ENCODE data around the gene SGK1. TPM values are rescaled to one million over a fixed set of nuclear protein-coding genes. Genes with fewer than 3 reads are reported as not detected.

SGK1 gene
- total RNA-seq, 1 donor from 2014 or later = 15.8 TPM

GRCh38 chr6:134318236-134318973 lies 493 bp upstream of the SGK1 start:
- no peaks in the 10 kb centered on the region for H4K20me1 ChIP-seq (ENCODE audit: low read depth)
- DNase-seq (ENCODE audit: low spot score) = no peak
- no peaks in the 10 kb centered on the region for H3K36me3 Mint-ChIP-seq
- peaks cover 22% of the 10 kb centered on the region for H3K4me1 ChIP-seq
- H3K36me3 ChIP-seq = no peaks in the 10 kb centered on the region
- no peak overlapping the region for H3K9ac ChIP-seq
- TF ChIP-seq EZH2 (IDR thresholded peaks at IDR 0.05) (no peak), EZH2phosphoT487 (IDR thresholded peaks at IDR 0.05) (no peak)
- TF ChIP-seq, protein P1, sequence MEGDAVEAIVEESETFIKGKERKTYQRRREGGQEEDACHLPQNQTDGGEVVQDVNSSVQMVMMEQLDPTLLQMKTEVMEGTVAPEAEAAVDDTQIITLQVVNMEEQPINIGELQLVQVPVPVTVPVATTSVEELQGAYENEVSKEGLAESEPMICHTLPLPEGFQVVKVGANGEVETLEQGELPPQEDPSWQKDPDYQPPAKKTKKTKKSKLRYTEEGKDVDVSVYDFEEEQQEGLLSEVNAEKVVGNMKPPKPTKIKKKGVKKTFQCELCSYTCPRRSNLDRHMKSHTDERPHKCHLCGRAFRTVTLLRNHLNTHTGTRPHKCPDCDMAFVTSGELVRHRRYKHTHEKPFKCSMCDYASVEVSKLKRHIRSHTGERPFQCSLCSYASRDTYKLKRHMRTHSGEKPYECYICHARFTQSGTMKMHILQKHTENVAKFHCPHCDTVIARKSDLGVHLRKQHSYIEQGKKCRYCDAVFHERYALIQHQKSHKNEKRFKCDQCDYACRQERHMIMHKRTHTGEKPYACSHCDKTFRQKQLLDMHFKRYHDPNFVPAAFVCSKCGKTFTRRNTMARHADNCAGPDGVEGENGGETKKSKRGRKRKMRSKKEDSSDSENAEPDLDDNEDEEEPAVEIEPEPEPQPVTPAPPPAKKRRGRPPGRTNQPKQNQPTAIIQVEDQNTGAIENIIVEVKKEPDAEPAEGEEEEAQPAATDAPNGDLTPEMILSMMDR (IDR thresholded peaks at IDR 0.05) = no peak
- peak overlapping the region; percentile 87 for H3K4me3 Mint-ChIP-seq
- H3K27ac Mint-ChIP-seq = no peak overlapping the region
- H3K4me1 Mint-ChIP-seq = peaks cover 17% of the 10 kb centered on the region
- H3K27me3 ChIP-seq = peaks cover 13% of the 10 kb centered on the region
- H3K27ac ChIP-seq = no peak overlapping the region
- peak overlapping the region; percentile 98 for H2AFZ ChIP-seq (replicated peaks)
- peaks cover 22% of the 10 kb centered on the region for H3K27me3 Mint-ChIP-seq (ENCODE audit: insufficient read depth, low read depth)
- H3K4me2 ChIP-seq = peak overlapping the region; percentile 92
- H3K9me3 ChIP-seq (ENCODE audit: low read depth) = no peaks in the 10 kb centered on the region
- peaks cover 15% of the 10 kb centered on the region for H3F3A ChIP-seq (ENCODE audit: low read depth)
- no peaks in the 10 kb centered on the region for H3K9me3 Mint-ChIP-seq
- H3K4me3 ChIP-seq = peak overlapping the region; percentile 79
- H3K79me2 ChIP-seq (ENCODE audit: low read depth) = no peaks in the 10 kb centered on the region

- H3K36me3 ChIP-seq = no peaks in the 10 kb centered on the region
- H4K20me1 ChIP-seq (ENCODE audit: low read depth) = no peaks in the 10 kb centered on the region
- H3K9me3 Mint-ChIP-seq = no peaks in the 10 kb centered on the region
- peaks cover 13% of the 10 kb centered on the region for H3K27me3 ChIP-seq
- DNase-seq (ENCODE audit: low spot score) = peak; percentile 29
- peak overlapping the region; percentile 79 for H3K4me3 ChIP-seq
- H3K36me3 Mint-ChIP-seq = no peaks in the 10 kb centered on the region
- TF ChIP-seq EZH2phosphoT487 (IDR thresholded peaks at IDR 0.05) = no peak
- TF ChIP-seq, protein P1 (IDR thresholded peaks at IDR 0.05) = no peak
- peaks cover 15% of the 10 kb centered on the region for H3F3A ChIP-seq (ENCODE audit: low read depth)
- H3K4me1 ChIP-seq = peaks cover 22% of the 10 kb centered on the region
- peak overlapping the region; percentile 87 for H3K4me3 Mint-ChIP-seq
- peak overlapping the region; percentile 92 for H3K4me2 ChIP-seq
- H2AFZ ChIP-seq (replicated peaks) = peak overlapping the region; percentile 98
- H3K27me3 Mint-ChIP-seq (ENCODE audit: insufficient read depth, low read depth) = peaks cover 22% of the 10 kb centered on the region
- no peaks in the 10 kb centered on the region for H3K79me2 ChIP-seq (ENCODE audit: low read depth)
- H3K27ac Mint-ChIP-seq = no peak overlapping the region
- no peak overlapping the region for H3K9ac ChIP-seq
- no peak overlapping the region for H3K27ac ChIP-seq
- H3K9me3 ChIP-seq (ENCODE audit: low read depth) = no peaks in the 10 kb centered on the region
- H3K4me1 Mint-ChIP-seq = peaks cover 17% of the 10 kb centered on the region
These were observed 1.0 kb downstream of the SGK1 start for GRCh38 chr6:134316733-134317431.

- Mint-ChIP-seq H3K9me3 (no peaks in the 10 kb centered on the region), H3K4me3 (no peak overlapping the region), H3K27ac (no peak overlapping the region), H3K4me1 (peaks cover 17% of the 10 kb centered on the region), H3K36me3 (no peaks in the 10 kb centered on the region), H3K27me3 (ENCODE audit: insufficient read depth, low read depth) (peaks cover 22% of the 10 kb centered on the region)
- Histone ChIP-seq H3K9ac (no peak overlapping the region), H3K27me3 (peaks cover 13% of the 10 kb centered on the region), H3K9me3 (ENCODE audit: low read depth) (no peaks in the 10 kb centered on the region), H3F3A (ENCODE audit: low read depth) (peaks cover 15% of the 10 kb centered on the region), H3K79me2 (ENCODE audit: low read depth) (no peaks in the 10 kb centered on the region), H4K20me1 (ENCODE audit: low read depth) (no peaks in the 10 kb centered on the region), H3K4me3 (no peak overlapping the region), H2AFZ (replicated peaks) (no peak overlapping the region), H3K27ac (no peak overlapping the region), H3K36me3 (no peaks in the 10 kb centered on the region), H3K4me2 (no peak overlapping the region), H3K4me1 (peaks cover 22% of the 10 kb centered on the region)
- DNase-seq (ENCODE audit: low spot score) = no peak
- TF ChIP-seq EZH2 (IDR thresholded peaks at IDR 0.05) (no peak), EZH2phosphoT487 (IDR thresholded peaks at IDR 0.05) (no peak)
- TF ChIP-seq, protein P1 (IDR thresholded peaks at IDR 0.05) = no peak
These were observed 1.9 kb downstream of the SGK1 start for GRCh38 chr6:134315974-134316441.
